GM21723 (cell line): Measurements from ENCODE around the gene STAMBP.
A peak's percentile ranks its signal among the peaks of the same experiment; 100 is the strongest.
"Not testable (repeated sequence)": the region's sequence is repeated elsewhere in the genome, so short reads cannot be mapped to it uniquely, and the experiment has no call there.

Experiments used
- ATAC-seq: cut with Tn5 transposase; IDR thresholded peaks from one replicate; pipeline ENCODE4 v1.9.1; 2021; ENCODE audit warnings: mild to moderate bottlenecking, moderate library complexity; ENCODE audit not compliant: unreplicated experiment

Gene STAMBP

GRCh38 chr2:73828818-73829570 is at the start of gene STAMBP:
Gene STAMBP (plus strand): TSS chr2:73828961. CDS start chr2:73830857, 1,896 bp downstream.
- peak; percentile 86 for ATAC-seq

- ATAC-seq: peak; percentile 99
Measured at GRCh38 chr2:73779467-73780236, 49.1 kb upstream of the STAMBP start, which contains the start of gene DUSP11. Gene DUSP11 (minus strand): TSS chr2:73780103. CDS start chr2:73779974, 129 bp downstream.

DNA sequence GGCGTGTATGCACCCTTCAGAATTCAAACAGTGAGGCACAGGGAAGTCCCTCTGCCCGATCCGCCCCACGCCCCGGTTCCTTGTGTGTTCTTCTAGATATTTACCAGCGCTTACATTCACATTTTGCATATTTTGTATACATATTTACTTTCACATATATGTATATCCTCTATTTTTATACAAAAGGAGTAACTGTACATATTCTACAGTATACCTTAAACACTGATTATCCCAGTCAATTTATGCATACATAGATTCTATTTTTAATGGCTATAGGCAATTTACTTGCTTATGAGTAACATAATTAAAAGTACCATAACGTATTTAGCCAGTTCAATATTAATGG is 48.6 kb upstream of the STAMBP start:
- no peak for ATAC-seq

DNA sequence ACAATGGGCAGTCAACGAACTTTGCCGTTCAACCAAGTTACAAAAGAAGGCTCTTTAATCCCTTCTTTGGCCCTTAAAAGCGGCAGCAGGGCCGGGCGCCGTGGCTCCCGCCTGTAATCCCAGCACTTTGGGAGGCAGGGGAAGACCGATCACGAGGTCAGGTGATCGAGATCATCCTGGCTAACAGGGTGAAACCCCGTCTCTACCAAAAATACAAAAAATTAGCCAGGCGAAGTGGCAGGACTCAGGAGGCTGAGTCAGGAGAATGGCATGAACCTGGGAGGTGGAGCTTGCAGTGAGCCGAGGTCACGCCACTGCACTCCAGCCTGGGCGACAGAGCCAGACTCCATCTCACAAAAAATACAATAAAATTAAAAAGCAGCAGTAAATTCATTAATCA is 45.4 kb upstream of the STAMBP start:
- ATAC-seq: not testable (repeated sequence)

DNA sequence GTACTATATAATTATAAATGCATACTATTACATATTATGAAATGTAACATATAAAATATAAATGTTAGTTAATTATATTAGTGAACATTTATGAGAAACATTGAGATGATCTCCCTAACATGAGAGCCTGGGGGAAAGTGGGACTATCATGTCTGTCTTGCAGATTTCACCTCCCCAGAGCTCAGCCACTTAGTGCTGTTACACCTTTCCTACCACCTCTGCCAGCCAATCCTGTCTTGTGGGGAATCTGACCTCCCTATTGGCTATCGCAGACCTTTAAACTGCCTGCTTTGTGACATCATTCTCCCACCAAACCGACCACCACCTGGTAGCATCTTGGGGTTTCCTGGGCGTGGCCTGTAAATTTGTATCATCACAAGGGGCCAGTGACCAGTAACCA is 44.9 kb upstream of the STAMBP start, which contains the start of gene C2orf78:
Gene C2orf78 (plus strand): TSS at position 301 of the 400 bp plus-strand sequence. CDS start 127 bp downstream, outside the sequence.
- ATAC-seq: not testable (repeated sequence)

- ATAC-seq: no peak
Measured at GRCh38 chr2:73811878-73812277, 16.9 kb upstream of the STAMBP start.

GRCh38 chr2:73812635-73813034 is 16.1 kb upstream of the STAMBP start:
- ATAC-seq: no peak

DNA sequence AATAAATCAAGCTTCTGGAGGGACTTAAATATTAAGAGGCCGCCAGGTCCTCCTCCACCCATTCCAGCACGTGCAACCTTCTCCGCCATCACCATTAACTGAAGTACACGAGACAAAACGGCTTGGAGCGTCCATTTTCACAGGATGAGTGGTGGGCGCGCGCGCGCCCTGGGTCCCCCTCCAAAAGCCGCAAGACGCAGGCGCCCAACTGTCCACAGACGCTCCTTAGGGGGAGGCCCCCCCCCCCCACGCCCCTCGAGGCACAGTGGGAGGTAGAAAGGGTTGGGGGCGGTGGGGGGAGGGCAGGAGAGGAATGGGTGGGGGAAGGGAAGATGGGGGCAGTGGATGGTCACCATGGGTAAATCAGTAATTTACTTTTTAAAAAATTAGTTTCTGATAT is 10.5 kb upstream of the STAMBP start:
- no peak for ATAC-seq

DNA sequence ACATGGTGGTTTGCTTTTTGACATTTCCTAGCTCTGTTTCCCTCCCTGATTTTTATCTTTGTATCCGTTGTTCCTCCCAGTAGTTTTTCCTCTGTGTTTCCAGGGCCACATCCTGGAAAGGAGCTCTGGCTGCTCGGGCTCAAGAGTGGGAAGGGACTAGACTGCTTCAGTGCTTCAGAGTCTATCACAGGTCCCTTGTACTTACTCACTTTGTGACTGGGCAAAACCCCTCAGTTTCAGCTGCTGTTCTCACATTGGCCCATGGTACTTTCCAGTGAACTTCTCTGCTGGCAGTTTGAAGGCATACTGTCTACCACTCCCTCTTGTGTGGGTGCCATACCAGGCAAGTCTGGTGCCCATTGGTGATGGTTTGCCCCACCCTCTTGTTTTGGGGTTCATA is 7.5 kb upstream of the STAMBP start:
- ATAC-seq: peak; percentile 63

- no peak for ATAC-seq
Measured at GRCh38 chr2:73821669-73822068, 7.1 kb upstream of the STAMBP start.

DNA sequence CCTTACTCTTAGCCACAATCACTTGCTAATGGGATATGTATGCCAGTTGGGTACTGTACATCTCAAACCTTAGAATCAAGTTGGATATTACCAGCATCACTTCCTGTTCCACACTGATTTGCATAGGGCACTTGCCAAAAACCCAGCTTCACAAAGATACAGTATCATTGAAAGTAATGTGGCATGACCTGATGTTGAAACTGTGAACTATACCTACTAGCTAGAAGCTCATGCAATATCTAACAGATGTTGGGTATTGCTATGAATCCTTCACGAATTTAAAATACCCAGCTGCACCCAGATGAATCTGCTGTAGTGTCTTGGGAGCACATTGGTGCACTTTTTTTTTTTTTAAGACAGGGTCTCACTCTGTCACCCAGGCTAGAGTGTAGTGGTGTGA is 6.5 kb upstream of the STAMBP start:
- ATAC-seq: peak; percentile 49

- no peak for ATAC-seq
Measured at GRCh38 chr2:73822991-73823390, 5.8 kb upstream of the STAMBP start.

- ATAC-seq: no peak
Measured at GRCh38 chr2:73823416-73823815, 5.3 kb upstream of the STAMBP start.

- ATAC-seq: no peak
Measured at GRCh38 chr2:73823916-73824523, 4.7 kb upstream of the STAMBP start.

- no peak for ATAC-seq
Measured at GRCh38 chr2:73825408-73825807, 3.4 kb upstream of the STAMBP start.

GRCh38 chr2:73827018-73827417 is 1.7 kb upstream of the STAMBP start:
- ATAC-seq: no peak

DNA sequence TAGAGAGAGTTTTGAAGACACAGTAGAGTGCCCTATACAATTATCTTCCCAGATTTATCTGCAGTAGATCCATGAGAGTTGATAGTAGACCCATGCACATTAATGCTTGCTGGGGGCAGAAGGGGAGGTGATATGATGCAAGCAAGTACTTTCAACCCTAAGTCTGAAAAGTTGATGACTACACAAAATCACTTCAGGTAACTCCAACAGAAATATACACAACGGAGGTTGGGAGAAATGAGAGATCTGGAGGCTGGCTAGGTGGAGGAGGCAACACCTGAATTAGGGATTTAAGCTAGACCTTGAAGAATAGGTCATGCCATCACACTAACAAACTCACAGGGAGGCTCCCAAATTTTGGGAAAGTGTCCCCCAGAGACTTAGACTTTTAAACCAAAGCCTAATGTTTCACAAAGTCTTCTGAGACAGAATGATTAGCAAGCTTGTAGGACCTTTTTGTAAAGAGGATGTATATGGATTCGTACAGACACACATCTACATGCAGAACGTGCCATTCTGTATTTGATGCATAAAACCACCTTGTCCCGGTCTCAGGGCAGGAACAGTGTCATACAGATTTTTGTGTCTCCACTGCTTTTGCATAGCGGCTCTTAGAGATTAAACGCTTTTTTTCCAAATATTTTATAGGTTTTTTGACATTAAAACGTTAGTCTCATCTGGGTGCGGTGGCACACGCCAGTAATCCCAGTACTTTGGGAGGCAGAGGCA is 937 bp upstream of the STAMBP start:
- ATAC-seq: no peak

DNA sequence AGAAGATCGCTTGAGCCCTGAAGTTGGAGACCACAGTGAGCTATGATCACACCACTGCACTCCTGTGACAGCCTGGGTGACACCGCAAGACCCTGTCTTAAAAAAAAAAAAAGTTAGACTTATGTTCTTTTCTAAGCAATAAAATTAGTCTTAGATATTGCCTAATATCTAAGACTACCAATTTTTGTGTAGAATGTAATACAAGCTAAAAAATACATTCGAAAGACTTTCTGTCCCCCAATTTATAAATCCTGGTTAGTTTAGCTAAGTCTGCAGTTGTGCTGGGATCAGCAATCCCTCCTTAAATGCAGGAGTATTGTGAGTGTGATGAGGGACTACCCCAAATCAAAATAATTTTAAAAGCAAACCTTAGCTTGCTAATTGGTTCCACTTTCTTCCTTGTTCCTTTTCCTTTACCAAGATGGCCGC is 358 bp upstream of the STAMBP start:
- ATAC-seq: no peak

DNA sequence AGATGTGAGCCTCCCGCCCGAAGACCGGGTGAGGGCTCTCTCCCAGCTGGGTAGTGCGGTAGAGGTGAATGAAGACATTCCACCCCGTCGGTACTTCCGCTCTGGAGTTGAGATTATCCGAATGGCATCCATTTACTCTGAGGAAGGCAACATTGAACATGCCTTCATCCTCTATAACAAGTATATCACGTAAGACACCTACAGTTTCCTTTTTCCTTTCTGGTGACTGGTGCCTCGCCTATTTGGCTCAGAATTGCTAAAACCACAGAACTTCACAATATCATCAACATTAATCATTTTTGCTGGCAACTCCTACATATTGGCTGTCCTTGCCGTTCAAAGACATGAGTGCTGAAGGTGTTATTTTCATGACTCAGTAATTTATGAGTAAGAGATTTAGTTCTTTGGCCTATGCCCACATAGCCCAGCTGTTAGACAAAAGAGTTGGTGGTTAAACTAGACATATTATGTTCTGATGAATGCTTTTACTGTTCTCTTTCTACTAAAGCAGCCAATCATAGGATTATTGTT is 2.2 kb downstream of the STAMBP start:
- ATAC-seq: no peak

DNA sequence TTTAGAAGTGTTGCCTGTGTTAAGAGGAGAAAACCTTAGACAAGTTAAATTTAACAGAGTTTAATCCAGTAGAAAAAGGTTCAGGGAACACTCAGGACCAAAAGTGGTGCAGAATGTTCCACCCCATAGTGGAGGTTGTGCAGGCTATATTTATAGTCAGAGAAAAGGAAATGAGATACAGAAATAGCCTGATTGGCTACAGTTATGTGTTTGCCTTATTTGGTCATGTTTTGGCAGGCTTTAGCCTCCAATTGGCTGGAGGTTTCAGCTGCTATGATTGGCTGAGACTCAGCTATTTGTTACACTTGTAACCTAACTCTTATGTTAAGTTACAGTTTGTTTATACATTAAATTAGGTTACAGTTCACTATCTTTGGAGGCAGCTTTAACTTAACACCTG is 4.2 kb downstream of the STAMBP start:
- no peak for ATAC-seq
